Stimulated activated CD4-positive, alpha-beta T cell treated with anti-CD3 and anti-CD28 coated beads, Interleukin-4, amount 100 ng/mL, for 1 hour (primary cell): ENCODE results near the gene DCDC2C.
"Not testable (repeated sequence)": the region's sequence is repeated elsewhere in the genome, so short reads cannot be mapped to it uniquely, and the experiment has no call there.

ENCODE experiments used
- DNase-seq: peaks from one replicate; pipeline ENCODE4 v3.0.0-alpha.2; 2020

The DCDC2C gene

GRCh38 chr2:3703236-3703756 lies at the start of gene DCDC2C:
DCDC2C (plus strand) TSS chr2:3703575; CDS start chr2:3703752, 177 bp downstream.
- no peak for DNase-seq

- DNase-seq: no peak
Observed at GRCh38 chr2:3654011-3654410, 49.4 kb upstream of the DCDC2C start.

GRCh38 chr2:3654531-3655225 lies 48.7 kb upstream of the DCDC2C start:
- no peak for DNase-seq

GRCh38 chr2:3655871-3656761 lies 47.3 kb upstream of the DCDC2C start:
- DNase-seq: no peak

- no peak for DNase-seq
Observed at GRCh38 chr2:3656762-3657721, 46.3 kb upstream of the DCDC2C start.

- DNase-seq: no peak
Observed at GRCh38 chr2:3657881-3658280, 45.5 kb upstream of the DCDC2C start, which contains the start of gene ALLC. ALLC (plus strand) TSS chr2:3658200; CDS start chr2:3671158, 12,958 bp downstream.

- DNase-seq: no peak
Observed at GRCh38 chr2:3659447-3660432, 43.6 kb upstream of the DCDC2C start.

- DNase-seq: not testable (repeated sequence)
Observed at GRCh38 chr2:3660640-3661039, 42.7 kb upstream of the DCDC2C start.

GRCh38 chr2:3661149-3661660 lies 42.2 kb upstream of the DCDC2C start:
- no peak for DNase-seq

GRCh38 chr2:3662239-3662638 lies 41.1 kb upstream of the DCDC2C start:
- DNase-seq: no peak

- DNase-seq: no peak
Observed at GRCh38 chr2:3664118-3664517, 39.3 kb upstream of the DCDC2C start.

GRCh38 chr2:3664925-3665324 lies 38.5 kb upstream of the DCDC2C start:
- DNase-seq: no peak

- no peak for DNase-seq
Observed at GRCh38 chr2:3665886-3666612, 37.3 kb upstream of the DCDC2C start.

GRCh38 chr2:3666613-3666975 lies 36.8 kb upstream of the DCDC2C start:
- no peak for DNase-seq

- DNase-seq: no peak
Observed at GRCh38 chr2:3667151-3667631, 36.2 kb upstream of the DCDC2C start.

GRCh38 chr2:3669656-3670055 lies 33.7 kb upstream of the DCDC2C start:
- DNase-seq: no peak

GRCh38 chr2:3670376-3670775 lies 33.0 kb upstream of the DCDC2C start:
- no peak for DNase-seq

- no peak for DNase-seq
Observed at GRCh38 chr2:3670941-3671340, 32.4 kb upstream of the DCDC2C start.

- no peak for DNase-seq
Observed at GRCh38 chr2:3672861-3673678, 30.3 kb upstream of the DCDC2C start.
